K562 (cell line): Measurements from ENCODE around the gene BCAS1. TPM values are rescaled to one million over a fixed set of nuclear protein-coding genes. Genes with fewer than 3 reads are reported as not detected.
A peak's percentile ranks its signal among the peaks of the same experiment; 100 is the strongest.

Experiments
- ATAC-seq: fragments of 200-7000 bp; cut with Tn5 transposase; 3 replicates; pipeline ENCODE4 v1.9.1; 2020; ENCODE audit warnings: moderate library complexity
- BruUV-seq: library from RNA; stranded (reverse); fragments of 400-500 nt; replicated peaks from 2 replicates; lab custom pipeline; 2021; lab: Mats Ljungman, UMichigan
- CTCF ChIA-PET: fragments of 300-600 bp; formaldehyde crosslinking; extraction: SDS; loops from one replicate; lab custom pipeline; 2021; ENCODE audit warnings: low intra/inter-chr PET ratio; lab: Yijun Ruan, JAX
- POLR2A ChIA-PET: fragments of 300-600, 350-650 bp; sonication (Branson Sonifier 250); formaldehyde crosslinking; extraction: SDS; loops from one replicate; lab custom pipeline; 2021; ENCODE audit warnings: antibody characterized with exemption, inconsistent platforms; lab: Yijun Ruan, JAX
- DNase-seq, 4 experiments: peaks; one replicate each; pipeline versions ENCODE4 v3.0.0 to v3.0.0-alpha.2; 2011 to 2018; ENCODE audit warnings: low spot score in 3 of 4, mixed read lengths in 3 of 4; ENCODE audit errors: extremely low read depth in 1 of 4
- FAIRE-seq: peaks from 2 replicates; lab custom pipeline; 2011; peaks lifted over from hg19 to GRCh38; lab: Jason Lieb, UNC
- H2AFZ ChIP-seq: 2 replicates; pipeline ENCODE4 v1.6.0; 2011; ENCODE audit warnings: low read depth, low read length, control low read depth, inconsistent platforms
- H3K27ac ChIP-seq: fragments of 200-600 bp; 3 replicates; pipeline ENCODE4 v1.8.0; 2011; ENCODE audit warnings: low read depth, mild to moderate bottlenecking, control low read depth, inconsistent platforms, low read length, moderate library complexity, mixed read lengths; ENCODE audit errors: extremely low read depth
- H3K27me3 ChIP-seq, 2 experiments: fragments of 300-600 bp in 1 of 2; 2 replicates in 1 of 2; 3 replicates in 1 of 2; pipeline versions ENCODE4 v1.6.0 to v1.8.0; 2011; ENCODE audit warnings: inconsistent platforms in 2 of 2, low read length in 2 of 2, mild to moderate bottlenecking in 1 of 2, mixed read lengths in 1 of 2, moderate library complexity in 1 of 2; ENCODE audit not compliant: control insufficient read depth in 2 of 2, insufficient read depth in 2 of 2
- H3K36me3 ChIP-seq: fragments of 300-600 bp; 3 replicates; pipeline ENCODE4 v1.8.0; 2011; ENCODE audit warnings: mild to moderate bottlenecking, low read length, inconsistent platforms; ENCODE audit not compliant: control insufficient read depth, insufficient read depth
- H3K4me1 ChIP-seq, 2 experiments: fragments of 200-600 bp in 1 of 2; replicated peaks in 1 of 2; 2 replicates in 1 of 2; 3 replicates in 1 of 2; pipeline versions ENCODE4 v1.5.1 to v1.8.0; 2011; ENCODE audit warnings: inconsistent platforms in 2 of 2, low read length in 2 of 2, mild to moderate bottlenecking in 1 of 2, mixed read lengths in 1 of 2, moderate library complexity in 1 of 2; ENCODE audit not compliant: control insufficient read depth in 2 of 2, insufficient read depth in 2 of 2
- H3K4me2 ChIP-seq: 2 replicates; pipeline ENCODE4 v1.6.1; 2011; ENCODE audit warnings: low read length, control low read depth, inconsistent platforms, mixed read lengths; ENCODE audit not compliant: insufficient read depth
- H3K4me3 ChIP-seq: fragments of 200-600 bp; sonication (generic), shearing (Covaris generic); 2 replicates; pipeline ENCODE4 v1.5.1; 2016; ENCODE audit warnings: control low read depth, inconsistent platforms
- H3K79me2 ChIP-seq: fragments of 200-600 bp; 3 replicates; pipeline ENCODE4 v1.8.0; 2011; ENCODE audit warnings: low read length, inconsistent platforms; ENCODE audit not compliant: control insufficient read depth, insufficient read depth
- H3K9ac ChIP-seq, 2 experiments: 2 replicates each; pipeline versions ENCODE4 v1.6.0 to v1.6.1; 2011; ENCODE audit warnings: low read depth in 2 of 2, low read length in 2 of 2, control low read depth in 1 of 2, inconsistent platforms in 1 of 2, mild to moderate bottlenecking in 1 of 2, mixed read lengths in 1 of 2; ENCODE audit not compliant: insufficient read depth in 1 of 2
- H3K9me1 ChIP-seq: one replicate; pipeline ENCODE4 v1.6.0; 2011; ENCODE audit warnings: inconsistent platforms, mild to moderate bottlenecking, low read length, moderate library complexity; ENCODE audit not compliant: control insufficient read depth, insufficient read depth
- H3K9me3 ChIP-seq: replicated peaks from 2 replicates; pipeline ENCODE4 v1.5.1; 2011; ENCODE audit warnings: low read depth, low read length, inconsistent platforms; ENCODE audit not compliant: control insufficient read depth, insufficient read depth
- H4K20me1 ChIP-seq: replicated peaks from 2 replicates; pipeline ENCODE4 v1.6.1; 2011; ENCODE audit warnings: low read length, inconsistent platforms, mixed read lengths; ENCODE audit not compliant: control insufficient read depth, insufficient read depth
- CREM ChIP-seq: IDR thresholded peaks from 2 replicates; pipeline ENCODE4 v1.6.1; 2014; ENCODE audit warnings: antibody characterized with exemption, low read depth
- DACH1 ChIP-seq: fragments of 450-650 bp; IDR thresholded peaks from 2 replicates; pipeline ENCODE4 v1.6.1; 2018; ENCODE audit not compliant: partially characterized antibody
- GATAD2B ChIP-seq: fragments of 450-650 bp; IDR thresholded peaks from 2 replicates; pipeline ENCODE4 v1.6.1; 2017; ENCODE audit warnings: mild to moderate bottlenecking, borderline replicate concordance
- ZBTB2 ChIP-seq: fragments of 450-650 bp; IDR thresholded peaks from 2 replicates; pipeline ENCODE4 v1.6.1; 2016; ENCODE audit warnings: antibody characterized with exemption
- ZNF274 ChIP-seq: IDR thresholded peaks from 2 replicates; pipeline ENCODE4 v1.6.1; 2011; ENCODE audit warnings: low read depth, mild to moderate bottlenecking, low read length, moderate library complexity, borderline replicate concordance
- WGBS: fragments of 100-300 bp; shearing (Covaris generic); methylation state at CpG from one replicate; pipeline ENCODE4 v1.1.6; 2016; ENCODE audit warnings: low coverage, mixed read lengths; ENCODE audit not compliant: insufficient coverage; ENCODE audit errors: missing lambda C conversion rate; 5-methylcytosine and 5-hydroxymethylcytosine counted together
- in situ Hi-C: fragments of 300-500 bp; cut with MboI; formaldehyde crosslinking; loops from 4 replicates; pipeline ENCODE4 v1.15.0; 2018; ENCODE audit warnings: inconsistent platforms, mixed read lengths
- intact Hi-C: fragments of 100-400 bp; cut with micrococcal nuclease; formaldehyde crosslinking; loops from 2 replicates; pipeline ENCODE4 v1.14.2; 2022
- polyA plus RNA-seq, 8 experiments: library from polyadenylated mRNA; depleted of rRNA in 4 of 8; stranded (reverse) in 5 of 8; unstranded in 3 of 8; fragments of >200 nt; fragmentation: Nextera tagmentation in 2 of 8; fragmentation: Illumina TruSeq in 1 of 8; extraction: Ambion mirVana in 2 of 8; extraction: Trizol in 1 of 8; gene quantifications; 2 replicates each; pipeline versions ENCODE4 v1.2.1 to v1.2.3, GENCODE V29; 2011 to 2014; ENCODE audit warnings: inconsistent platforms in 1 of 8, missing spikeins in 1 of 8
- total RNA-seq, 7 experiments: library from RNA; depleted of rRNA in 6 of 7; stranded (reverse); fragments of >200 nt in 6 of 7; fragmentation: Illumina TruSeq in 2 of 7; extraction: Trizol in 2 of 7; gene quantifications; 2 replicates each; pipeline versions ENCODE4 v1.2.1 to v1.2.3, GENCODE V29; 2011 to 2021; ENCODE audit warnings: low replicate concordance in 1 of 7

BCAS1 gene
- total and polyA plus RNA-seq, 9 of the 15 experiments (the other 6 are each of a cell fraction or from before 2014, with no cell fraction given), result 0.18 to 2.3 (median 0.93) TPM

- Histone ChIP-seq H2AFZ (peak overlapping the region; percentile 76; the same call in 1 of the 2 replicates), H3K27ac (no peak overlapping the region), H3K9me1 (no peaks in the 10 kb centered on the region), H3K4me1 (peaks cover 15 to 26% of the 10 kb centered on the region in 2 experiments; a peak in 4 of 5 replicates), H3K27me3 (no peaks in the 10 kb centered on the region), H3K9ac (no peak overlapping the region), H3K4me2 (peak overlapping the region; percentile 79; the same call in 1 of the 2 replicates), H3K4me3 (no peak overlapping the region), H3K36me3 (no peaks in the 10 kb centered on the region), H3K79me2 (no peaks in the 10 kb centered on the region), H3K9me3 (no peaks in the 10 kb centered on the region), H4K20me1 (no peaks in the 10 kb centered on the region)
- ATAC-seq (no peak), FAIRE-seq (no peak), DNase-seq (no peak)
- POLR2A ChIA-PET, result interaction anchor here (0.6 to 0.7 kb wide), 2 partner anchors 123 to 252 kb away, joined by 4 to 5 read pairs; no protein-coding TSS in a partner anchor
- CTCF ChIA-PET, result no interaction called here
- intact Hi-C loops (loop anchor here (10.0 kb wide), 3 partner anchors 490 to 860 kb away; no protein-coding TSS in a partner anchor), in situ Hi-C loops (loop anchor here (5.0 to 10.0 kb wide), 2 partner anchors 123 to 510 kb away; no protein-coding TSS in a partner anchor)
- 49% methylated on average over 7 of the region's 7 CpGs for WGBS
- BruUV-seq, result no TSS peak
- no peak for TF ChIP-seq CREM
- peak; percentile 78; the same call in 1 of the 2 replicates for TF ChIP-seq ZBTB2
- TF ChIP-seq ZNF274, result no peak
- peak; percentile 99 for TF ChIP-seq DACH1
- TF ChIP-seq GATAD2B, result peak; percentile 88; the same call in 1 of the 2 replicates
Observed at GRCh38 chr20:54064939-54065338, 5.5 kb downstream of the BCAS1 start.
